ENCODE measurements around the gene FOXP4. TPM values are rescaled to one million over a fixed set of nuclear protein-coding genes. Genes with fewer than 3 reads are reported as not detected.

Gene FOXP4
- total RNA-seq, 2 donors from 2014 or later = 8.6 to 10.5 TPM

- Histone ChIP-seq H3K27me3 (no peaks in the 10 kb centered on the region), H3K4me3 (no peak overlapping the region), H3K27ac (peak overlapping the region in 3 of 4 donors; percentile 20 to 50 (median 50)), H3K4me1 (peaks cover 13% of the 10 kb centered on the region), H3K36me3 (replicated peaks in 1 of 2; ENCODE audit: insufficient read depth in 1 of 2, low read depth in 2 of 2) (no peaks in the 10 kb centered on the region), H3K9me3 (no peaks in the 10 kb centered on the region)
- peak in 3 of 4 donors; percentile 29 to 46 (median 42) for DNase-seq
- ATAC-seq = peak; percentile 33
- 43 to 54% methylated on average over 8 of the region's 8 CpGs for WGBS, 2 donors
- intact Hi-C loops (cut with DNase I) = no loop called here
- TF ChIP-seq CTCF (IDR thresholded peaks at IDR 0.05) = no peak
These were observed 26.2 kb upstream of the FOXP4 start for GRCh38 chr6:41519745-41520699.

GRCh38 chr6:41522780-41523548 lies 23.2 kb upstream of the FOXP4 start:
- Histone ChIP-seq H3K36me3 (replicated peaks in 1 of 2; ENCODE audit: insufficient read depth in 1 of 2, low read depth in 2 of 2) (no peaks in the 10 kb centered on the region), H3K4me3 (no peak overlapping the region), H3K4me1 (peaks cover 14% of the 10 kb centered on the region), H3K27me3 (no peaks in the 10 kb centered on the region), H3K9me3 (no peaks in the 10 kb centered on the region), H3K27ac (no peak overlapping the region)
- intact Hi-C loops (cut with DNase I) = no loop called here
- TF ChIP-seq CTCF (IDR thresholded peaks at IDR 0.05) (no peak), POLR2A (IDR thresholded peaks at IDR 0.05) (no peak)
- DNase-seq = no peak
- 84 to 89% methylated on average over 12 to 15 of the region's 15 CpGs for WGBS, 2 donors
- no peak for ATAC-seq

- intact Hi-C loops (cut with DNase I) = no loop called here
- Histone ChIP-seq H3K4me1 (peaks cover 15% of the 10 kb centered on the region), H3K27me3 (no peaks in the 10 kb centered on the region), H3K4me3 (no peak overlapping the region), H3K9me3 (no peaks in the 10 kb centered on the region), H3K36me3 (replicated peaks in 1 of 2; ENCODE audit: insufficient read depth in 1 of 2, low read depth in 2 of 2) (no peaks in the 10 kb centered on the region), H3K27ac (no peak overlapping the region)
- ATAC-seq = no peak
- DNase-seq = no peak
- TF ChIP-seq POLR2A (IDR thresholded peaks at IDR 0.05) = no peak
- TF ChIP-seq CTCF (IDR thresholded peaks at IDR 0.05) = no peak
- 21 to 35% methylated on average over 14 of the region's 14 CpGs for WGBS, 2 donors
These were observed 22.1 kb upstream of the FOXP4 start for GRCh38 chr6:41523915-41524633.

- Histone ChIP-seq H3K36me3 (replicated peaks in 1 of 2; ENCODE audit: insufficient read depth in 1 of 2, low read depth in 2 of 2) (no peaks in the 10 kb centered on the region), H3K27me3 (no peaks in the 10 kb centered on the region), H3K4me3 (no peak overlapping the region), H3K4me1 (peaks cover 10% of the 10 kb centered on the region), H3K9me3 (no peaks in the 10 kb centered on the region), H3K27ac (no peak overlapping the region)
- ATAC-seq (no peak), DNase-seq (no peak)
- no peak for TF ChIP-seq POLR2A (IDR thresholded peaks at IDR 0.05)
- no peak for TF ChIP-seq CTCF (IDR thresholded peaks at IDR 0.05)
- intact Hi-C loops (cut with DNase I) = no loop called here
- 58 to 74% methylated on average over 7 of the region's 7 CpGs for WGBS, 2 donors
These were observed 21.6 kb upstream of the FOXP4 start for GRCh38 chr6:41524634-41525011.

Measured in body of pancreas (tissue), 4 donors.